Brain microvascular endothelial cell (primary cell): ENCODE results near the gene CHN2.
A peak's percentile ranks its signal among the peaks of the same experiment; 100 is the strongest.

ENCODE experiments used
- DNase-seq: peaks from one replicate; pipeline ENCODE4 v3.0.0-alpha.2; 2020
- H3K27ac ChIP-seq: fragments of 250-450 bp; sonication (Bioruptor Pico); 2 replicates; pipeline ENCODE4 v1.5.1; 2020; ENCODE audit warnings: mild to moderate bottlenecking, moderate library complexity
- H3K27me3 ChIP-seq: fragments of 250-450 bp; sonication (Bioruptor Pico); replicated peaks from 2 replicates; pipeline ENCODE4 v1.5.1; 2020; ENCODE audit warnings: mild to moderate bottlenecking
- H3K36me3 ChIP-seq: fragments of 250-450 bp; sonication (Bioruptor Pico); replicated peaks from 2 replicates; pipeline ENCODE4 v1.5.1; 2020; ENCODE audit warnings: mild to moderate bottlenecking
- H3K4me3 ChIP-seq: 2 replicates; pipeline ENCODE4 v1.5.1; 2011; ENCODE audit warnings: low read depth, mild to moderate bottlenecking, control low read depth, low read length, moderate library complexity
- CTCF ChIP-seq: IDR thresholded peaks from 2 replicates; pipeline ENCODE4 v1.5.1; 2011; ENCODE audit warnings: low read depth, mild to moderate bottlenecking, moderate library complexity, low read length, control low read depth, inconsistent platforms; ENCODE audit errors: missing control alignments
- in situ Hi-C: cut with HindIII; loops from 2 replicates; pipeline ENCODE4 v1.10.0; 2017; ENCODE audit warnings: low sequenced_read_pairs, low pct_ligation_motif_present

CHN2 gene

GRCh38 chr7:29194594-29195427 lies at the start of gene CHN2:
Gene CHN2, plus strand, starts transcription at chr7:29194775.
- no peak for TF ChIP-seq CTCF
- Histone ChIP-seq H3K27me3 (peaks cover 36% of the 10 kb centered on the region), H3K36me3 (no peaks in the 10 kb centered on the region), H3K4me3 (peak within 1 kb of the TSS; percentile 54), H3K27ac (no peak within 1 kb of the TSS)
- peak; percentile 5 for DNase-seq
- in situ Hi-C loops = no loop called here

GRCh38 chr7:29145553-29146056 lies 49.0 kb upstream of the CHN2 start:
- no peaks in the 10 kb centered on the region for H3K36me3 ChIP-seq
- H3K27ac ChIP-seq = no peak overlapping the region
- no peak for TF ChIP-seq CTCF
- H3K27me3 ChIP-seq = peaks cover 25% of the 10 kb centered on the region
- H3K4me3 ChIP-seq = no peak overlapping the region
- in situ Hi-C loops = no loop called here
- no peak for DNase-seq

GRCh38 chr7:29146057-29146706 lies 48.4 kb upstream of the CHN2 start, which contains the start of gene CPVL:
Gene CPVL, minus strand, starts transcription at chr7:29146537. Its CDS starts 25,476 bp downstream, at chr7:29121061.
- peaks cover 25% of the 10 kb centered on the region for H3K27me3 ChIP-seq
- H3K4me3 ChIP-seq = peak within 1 kb of the TSS; percentile 24
- no peak for TF ChIP-seq CTCF
- in situ Hi-C loops = no loop called here
- DNase-seq = no peak
- no peak within 1 kb of the TSS for H3K27ac ChIP-seq
- H3K36me3 ChIP-seq = no peaks in the 10 kb centered on the region

GRCh38 chr7:29146888-29147609 lies 47.5 kb upstream of the CHN2 start:
- H3K36me3 ChIP-seq = no peaks in the 10 kb centered on the region
- H3K27ac ChIP-seq = no peak overlapping the region
- in situ Hi-C loops = no loop called here
- H3K4me3 ChIP-seq = no peak overlapping the region
- no peak for TF ChIP-seq CTCF
- no peak for DNase-seq
- peaks cover 25% of the 10 kb centered on the region for H3K27me3 ChIP-seq

GRCh38 chr7:29147821-29148220 lies 46.8 kb upstream of the CHN2 start:
- DNase-seq = no peak
- Histone ChIP-seq H3K27me3 (peaks cover 25% of the 10 kb centered on the region), H3K27ac (no peak overlapping the region), H3K4me3 (no peak overlapping the region), H3K36me3 (no peaks in the 10 kb centered on the region)
- no peak for TF ChIP-seq CTCF
- in situ Hi-C loops = no loop called here
